ENCODE data around the gene GXYLT2. TPM values are rescaled to one million over a fixed set of nuclear protein-coding genes. Genes with fewer than 3 reads are reported as not detected.

GXYLT2 gene
- total RNA-seq, 2 donors from 2014 or later: 7.7 to 20.9 TPM

DNA sequence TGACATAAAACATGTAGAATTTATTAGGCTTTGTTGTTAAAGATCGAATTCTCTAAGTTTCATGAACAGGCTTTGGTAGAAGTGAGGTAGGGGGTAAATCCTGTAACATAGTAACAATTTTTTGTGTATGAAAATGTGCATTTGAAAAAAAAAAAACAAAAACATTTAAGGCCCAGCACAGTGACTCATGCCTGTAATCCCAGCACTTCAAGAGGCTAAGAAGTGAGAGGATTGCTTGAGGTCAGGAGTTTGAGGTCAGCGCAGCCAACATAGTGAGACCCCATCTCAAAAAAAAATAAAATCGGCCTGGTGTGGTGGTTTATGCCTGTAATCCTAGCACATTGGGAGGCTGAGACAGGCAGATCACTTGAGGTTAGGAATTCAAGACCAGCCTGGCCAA, 81.9 kb downstream of the GXYLT2 start:
- H3K4me3 ChIP-seq: no peak overlapping the region
- no peaks in the 10 kb centered on the region for H3K27me3 ChIP-seq (replicated peaks; ENCODE audit: insufficient read depth)
- H3K27ac ChIP-seq: no peak overlapping the region
- DNase-seq (ENCODE audit: low spot score): no peak
- TF ChIP-seq, protein P1, sequence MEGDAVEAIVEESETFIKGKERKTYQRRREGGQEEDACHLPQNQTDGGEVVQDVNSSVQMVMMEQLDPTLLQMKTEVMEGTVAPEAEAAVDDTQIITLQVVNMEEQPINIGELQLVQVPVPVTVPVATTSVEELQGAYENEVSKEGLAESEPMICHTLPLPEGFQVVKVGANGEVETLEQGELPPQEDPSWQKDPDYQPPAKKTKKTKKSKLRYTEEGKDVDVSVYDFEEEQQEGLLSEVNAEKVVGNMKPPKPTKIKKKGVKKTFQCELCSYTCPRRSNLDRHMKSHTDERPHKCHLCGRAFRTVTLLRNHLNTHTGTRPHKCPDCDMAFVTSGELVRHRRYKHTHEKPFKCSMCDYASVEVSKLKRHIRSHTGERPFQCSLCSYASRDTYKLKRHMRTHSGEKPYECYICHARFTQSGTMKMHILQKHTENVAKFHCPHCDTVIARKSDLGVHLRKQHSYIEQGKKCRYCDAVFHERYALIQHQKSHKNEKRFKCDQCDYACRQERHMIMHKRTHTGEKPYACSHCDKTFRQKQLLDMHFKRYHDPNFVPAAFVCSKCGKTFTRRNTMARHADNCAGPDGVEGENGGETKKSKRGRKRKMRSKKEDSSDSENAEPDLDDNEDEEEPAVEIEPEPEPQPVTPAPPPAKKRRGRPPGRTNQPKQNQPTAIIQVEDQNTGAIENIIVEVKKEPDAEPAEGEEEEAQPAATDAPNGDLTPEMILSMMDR (IDR thresholded peaks at IDR 0.05): no peak
- TF ChIP-seq POLR2AphosphoS5 (IDR thresholded peaks at IDR 0.05) (no peak), POLR2A (IDR thresholded peaks at IDR 0.05) (no peak)
- H3K36me3 ChIP-seq: no peaks in the 10 kb centered on the region
- H3K4me1 ChIP-seq (replicated peaks): no peaks in the 10 kb centered on the region
- intact Hi-C loops (cut with DNase I): no loop called here
- no peaks in the 10 kb centered on the region for H3K9me3 ChIP-seq
- 94% methylated on average over 3 of the region's 3 CpGs for WGBS

DNA sequence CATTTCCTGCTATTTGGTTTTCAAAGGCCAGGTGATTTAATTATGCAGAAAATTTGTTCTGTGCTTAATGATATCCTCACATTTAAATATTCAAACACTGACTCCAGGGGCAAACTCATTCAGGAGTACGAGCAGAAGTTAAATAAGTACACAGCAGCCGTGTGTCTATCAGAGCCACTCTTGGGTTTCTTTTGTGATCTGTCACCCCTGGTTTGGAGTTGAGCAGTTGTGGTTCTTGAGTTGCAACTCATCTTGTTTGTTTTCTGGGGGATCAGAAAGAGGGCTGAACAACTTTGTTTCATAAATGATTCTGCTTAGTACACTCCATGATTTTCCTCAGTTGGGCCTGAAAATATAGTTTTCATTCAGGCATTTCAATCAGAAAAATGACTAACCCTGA, 83.1 kb downstream of the GXYLT2 start:
- TF ChIP-seq, protein P1 (IDR thresholded peaks at IDR 0.05): no peak
- no peak for TF ChIP-seq POLR2A (IDR thresholded peaks at IDR 0.05)
- TF ChIP-seq POLR2AphosphoS5 (IDR thresholded peaks at IDR 0.05): no peak
- 93% methylated on average over 2 of the region's 2 CpGs for WGBS
- intact Hi-C loops (cut with DNase I): no loop called here

DNA sequence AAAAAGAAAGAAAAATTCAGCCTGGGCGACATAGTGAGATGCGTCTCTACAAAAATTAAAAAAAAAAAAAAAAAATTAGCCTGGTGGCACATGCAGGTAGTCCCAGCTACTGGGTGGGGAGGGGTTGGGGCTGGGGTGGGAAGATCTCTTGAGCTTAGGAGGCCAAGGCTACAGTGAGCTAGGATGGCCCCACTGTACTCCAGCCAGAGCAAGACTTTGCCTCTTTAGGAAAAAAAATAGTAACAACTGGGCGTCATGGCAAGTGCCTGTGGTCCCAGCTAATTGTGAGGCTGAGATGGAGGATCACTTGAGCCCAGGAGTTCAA, 84.8 kb downstream of the GXYLT2 start:
- intact Hi-C loops (cut with DNase I): no loop called here
- H3K4me1 ChIP-seq (replicated peaks): no peaks in the 10 kb centered on the region
- no peak overlapping the region for H3K27ac ChIP-seq
- H3K36me3 ChIP-seq: no peaks in the 10 kb centered on the region
- H3K4me3 ChIP-seq: no peak overlapping the region
- 94% methylated on average over 3 of the region's 3 CpGs for WGBS
- TF ChIP-seq, protein P1 (IDR thresholded peaks at IDR 0.05): no peak
- TF ChIP-seq POLR2A (IDR thresholded peaks at IDR 0.05) (no peak), POLR2AphosphoS5 (IDR thresholded peaks at IDR 0.05) (no peak)
- DNase-seq (ENCODE audit: low spot score): no peak
- H3K9me3 ChIP-seq: no peaks in the 10 kb centered on the region
- H3K27me3 ChIP-seq (replicated peaks; ENCODE audit: insufficient read depth): no peaks in the 10 kb centered on the region

More for the DNA sequence above, 83.1 kb downstream of the GXYLT2 start:
- no peak overlapping the region for H3K27ac ChIP-seq
- H3K36me3 ChIP-seq: no peaks in the 10 kb centered on the region
- no peaks in the 10 kb centered on the region for H3K4me1 ChIP-seq (replicated peaks)
- no peak for DNase-seq (ENCODE audit: low spot score)
- no peaks in the 10 kb centered on the region for H3K9me3 ChIP-seq
- no peak overlapping the region for H3K4me3 ChIP-seq
- H3K27me3 ChIP-seq (replicated peaks; ENCODE audit: insufficient read depth): no peaks in the 10 kb centered on the region

DNA sequence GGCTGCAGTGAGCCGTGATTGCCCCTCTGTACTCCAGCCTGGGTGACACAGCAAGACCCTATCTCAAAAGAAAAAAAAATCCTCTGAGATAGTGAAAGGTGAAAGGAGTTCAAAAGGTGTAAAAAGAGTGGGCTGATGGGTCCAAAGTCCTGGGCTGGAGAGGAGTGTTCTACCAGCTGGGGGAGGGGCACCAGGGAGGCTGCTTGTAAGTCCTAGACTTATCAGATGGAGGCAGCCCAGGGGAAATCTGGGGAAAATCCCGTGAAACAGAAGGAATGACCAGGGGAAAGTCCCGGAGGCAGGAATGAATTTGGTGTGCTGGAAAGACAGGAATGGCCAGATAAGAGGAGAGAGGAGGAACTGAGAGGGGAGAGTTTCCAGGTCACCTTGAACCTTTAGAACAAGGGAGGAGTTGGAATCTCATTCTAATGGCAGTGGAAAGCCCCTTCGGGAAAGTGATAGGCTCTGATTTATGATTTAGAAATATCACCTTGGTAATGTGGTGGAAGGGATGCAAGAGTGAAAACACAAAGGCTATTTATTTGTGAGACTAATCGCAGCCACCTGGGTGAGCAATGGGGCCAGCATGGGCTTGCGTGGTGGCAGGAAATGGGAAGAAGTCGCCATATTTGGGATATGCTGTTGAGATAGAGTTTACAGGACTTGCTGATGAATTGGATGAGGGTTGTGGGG, 85.3 kb downstream of the GXYLT2 start:
- 50% methylated on average over 7 of the region's 7 CpGs for WGBS
- Histone ChIP-seq H3K27ac (no peak overlapping the region), H3K27me3 (replicated peaks; ENCODE audit: insufficient read depth) (no peaks in the 10 kb centered on the region), H3K4me1 (replicated peaks) (no peaks in the 10 kb centered on the region), H3K4me3 (no peak overlapping the region), H3K36me3 (no peaks in the 10 kb centered on the region), H3K9me3 (no peaks in the 10 kb centered on the region)
- intact Hi-C loops (cut with DNase I): no loop called here
- DNase-seq (ENCODE audit: low spot score): no peak
- TF ChIP-seq, protein P1 (IDR thresholded peaks at IDR 0.05): no peak
- TF ChIP-seq POLR2AphosphoS5 (IDR thresholded peaks at IDR 0.05): no peak
- no peak for TF ChIP-seq POLR2A (IDR thresholded peaks at IDR 0.05)

DNA sequence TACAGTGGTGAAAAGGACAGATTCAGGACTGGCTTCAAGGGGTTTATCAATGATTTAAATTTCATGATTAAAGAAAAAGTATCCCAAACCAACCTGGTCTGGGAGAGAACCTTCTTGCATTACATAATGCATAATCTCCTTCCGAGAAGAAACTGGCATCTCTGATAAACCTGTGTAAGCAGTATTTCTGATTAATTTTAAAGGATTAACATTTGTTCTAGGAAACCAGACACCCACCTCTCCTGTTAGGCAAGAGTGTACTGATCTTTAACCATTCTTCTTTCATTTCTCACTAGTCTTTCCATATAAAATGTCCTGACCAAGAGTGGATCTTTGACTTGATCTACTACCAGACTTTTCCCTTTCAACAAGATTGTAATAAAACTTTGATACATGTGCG, 85.9 kb downstream of the GXYLT2 start:
- Histone ChIP-seq H3K9me3 (no peaks in the 10 kb centered on the region), H3K4me3 (no peak overlapping the region), H3K27ac (no peak overlapping the region), H3K27me3 (replicated peaks; ENCODE audit: insufficient read depth) (no peaks in the 10 kb centered on the region), H3K4me1 (replicated peaks) (no peaks in the 10 kb centered on the region), H3K36me3 (no peaks in the 10 kb centered on the region)
- 89% methylated on average over 2 of the region's 2 CpGs for WGBS
- intact Hi-C loops (cut with DNase I): no loop called here
- TF ChIP-seq POLR2A (IDR thresholded peaks at IDR 0.05) (no peak), POLR2AphosphoS5 (IDR thresholded peaks at IDR 0.05) (no peak)
- TF ChIP-seq, protein P1 (IDR thresholded peaks at IDR 0.05): no peak
- no peak for DNase-seq (ENCODE audit: low spot score)

Data from prostate gland (tissue), 2 donors.